Activated T-cell treated with anti-CD3 and anti-CD28 coated beads, Interleukin-2, amount 50 U/mL, for 24 hours (primary cell): ENCODE results near the gene TDRD3.
"Not testable (repeated sequence)": the region's sequence is repeated elsewhere in the genome, so short reads cannot be mapped to it uniquely, and the experiment has no call there.

Source experiments
- DNase-seq: peaks from one replicate; pipeline ENCODE4 v3.0.0-alpha.2; 2020
- H3K27ac Mint-ChIP-seq: 2 replicates; pipeline ENCODE4 v1.8.0; 2020; ENCODE audit warnings: mild to moderate bottlenecking, mixed read lengths
- H3K27me3 Mint-ChIP-seq: 2 replicates; pipeline ENCODE4 v1.8.0; 2020; ENCODE audit warnings: mixed read lengths
- H3K36me3 Mint-ChIP-seq: 2 replicates; pipeline ENCODE4 v1.8.0; 2020; ENCODE audit warnings: low read depth, mixed read lengths
- H3K4me1 Mint-ChIP-seq: 2 replicates; pipeline ENCODE4 v1.8.0; 2020; ENCODE audit warnings: low read depth, mixed read lengths
- H3K4me3 Mint-ChIP-seq: 2 replicates; pipeline ENCODE4 v1.8.0; 2020; ENCODE audit warnings: mild to moderate bottlenecking, moderate library complexity, mixed read lengths
- H3K9me3 Mint-ChIP-seq: 2 replicates; pipeline ENCODE4 v1.8.0; 2020; ENCODE audit warnings: mixed read lengths

TDRD3 gene

GRCh38 chr13:60396783-60397703 is at the start of gene TDRD3:
TDRD3 (plus strand) TSS chr13:60397220; CDS start chr13:60397365, 145 bp downstream.
- peak within 1 kb of the TSS; percentile 91 for H3K4me3 Mint-ChIP-seq
- peaks cover 13% of the 10 kb centered on the region for H3K36me3 Mint-ChIP-seq
- H3K27ac Mint-ChIP-seq, result peak within 1 kb of the TSS; percentile 99
- peak; percentile 89 for DNase-seq
- no peaks in the 10 kb centered on the region for H3K27me3 Mint-ChIP-seq
- no peaks in the 10 kb centered on the region for H3K9me3 Mint-ChIP-seq
- H3K4me1 Mint-ChIP-seq, result peaks cover 43% of the 10 kb centered on the region

DNA sequence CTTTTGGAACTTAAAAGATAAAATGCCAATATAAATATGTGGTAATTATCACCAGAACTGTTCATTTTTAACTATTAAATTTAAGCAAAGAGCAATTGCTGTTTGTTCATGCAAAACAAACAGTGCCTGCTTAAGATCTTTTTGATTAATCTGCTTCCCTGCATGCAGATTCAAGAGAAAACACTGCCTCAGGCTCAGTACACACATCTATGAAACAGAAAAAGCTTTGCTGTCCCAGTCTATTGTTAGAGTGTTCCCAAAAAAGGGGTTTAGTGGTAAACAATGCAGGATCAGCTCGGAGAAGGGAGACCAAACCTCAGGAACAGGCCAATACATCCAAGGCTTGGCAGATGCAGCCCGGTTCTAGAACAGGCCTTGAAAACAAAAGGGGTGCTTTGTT is 49.3 kb upstream of the TDRD3 start:
- no peak for DNase-seq
- Mint-ChIP-seq H3K27ac (no peak overlapping the region), H3K9me3 (peaks cover 2% of the 10 kb centered on the region), H3K27me3 (peaks cover 36% of the 10 kb centered on the region), H3K36me3 (no peaks in the 10 kb centered on the region), H3K4me3 (no peak overlapping the region), H3K4me1 (no peaks in the 10 kb centered on the region)

GRCh38 chr13:60348097-60348496 is 48.9 kb upstream of the TDRD3 start:
- Mint-ChIP-seq H3K27ac (no peak overlapping the region), H3K9me3 (peaks cover 3% of the 10 kb centered on the region), H3K27me3 (peaks cover 36% of the 10 kb centered on the region), H3K4me1 (no peaks in the 10 kb centered on the region), H3K36me3 (no peaks in the 10 kb centered on the region), H3K4me3 (no peak overlapping the region)
- no peak for DNase-seq

DNA sequence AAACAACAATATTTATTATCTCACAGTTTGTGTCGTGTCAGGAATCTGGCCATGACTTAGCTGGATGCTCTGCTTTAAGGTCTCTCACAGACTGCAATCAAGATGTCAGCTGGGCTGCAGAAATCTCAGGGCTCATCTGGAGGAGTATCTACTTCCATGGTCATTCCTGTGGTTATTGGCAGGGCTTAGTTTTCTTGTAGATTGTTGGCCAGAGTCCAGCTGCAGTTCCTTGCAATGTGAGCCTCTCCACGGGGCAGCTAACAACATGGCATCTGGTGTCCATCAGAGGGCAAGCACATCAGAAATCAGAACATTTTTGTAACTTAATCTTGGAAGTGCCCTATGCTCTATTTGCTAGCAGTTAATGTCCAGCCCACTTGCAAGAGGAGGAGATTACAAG is 45.7 kb upstream of the TDRD3 start:
- DNase-seq, result no peak
- Mint-ChIP-seq H3K9me3 (peaks cover 3% of the 10 kb centered on the region), H3K36me3 (no peaks in the 10 kb centered on the region), H3K27ac (no peak overlapping the region), H3K4me3 (no peak overlapping the region), H3K27me3 (peaks cover 38% of the 10 kb centered on the region), H3K4me1 (no peaks in the 10 kb centered on the region)

- no peak for DNase-seq
- no peak overlapping the region for H3K27ac Mint-ChIP-seq
- H3K4me1 Mint-ChIP-seq, result no peaks in the 10 kb centered on the region
- no peaks in the 10 kb centered on the region for H3K36me3 Mint-ChIP-seq
- H3K9me3 Mint-ChIP-seq, result peaks cover 3% of the 10 kb centered on the region
- H3K4me3 Mint-ChIP-seq, result no peak overlapping the region
- H3K27me3 Mint-ChIP-seq, result peaks cover 38% of the 10 kb centered on the region
Measured at GRCh38 chr13:60351855-60352615, 45.0 kb upstream of the TDRD3 start.

DNA sequence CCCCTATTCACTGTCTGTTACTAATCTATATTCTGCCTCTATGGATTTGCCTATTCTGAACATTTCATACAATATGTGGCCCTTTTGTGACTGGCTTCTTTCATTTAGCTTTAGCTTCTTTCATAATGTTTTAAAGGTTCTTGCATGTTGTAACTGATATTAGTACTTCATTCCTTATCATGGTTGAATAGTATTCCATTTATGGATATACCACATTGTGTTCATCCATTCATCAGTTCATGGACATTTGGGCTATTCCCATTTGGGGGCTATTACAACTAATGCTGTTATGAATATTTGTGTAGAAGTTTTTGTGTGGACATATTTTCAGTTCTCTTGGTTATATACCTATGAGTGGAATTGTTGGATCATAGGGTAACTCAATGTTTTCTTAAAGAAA is 44.4 kb upstream of the TDRD3 start:
- Mint-ChIP-seq H3K36me3 (no peaks in the 10 kb centered on the region), H3K4me3 (no peak overlapping the region)

GRCh38 chr13:60355056-60355455 is 42.0 kb upstream of the TDRD3 start:
- no peak overlapping the region for H3K27ac Mint-ChIP-seq
- H3K27me3 Mint-ChIP-seq, result peaks cover 16% of the 10 kb centered on the region
- H3K9me3 Mint-ChIP-seq, result peaks cover 3% of the 10 kb centered on the region
- H3K4me3 Mint-ChIP-seq, result no peak overlapping the region
- DNase-seq, result no peak
- H3K4me1 Mint-ChIP-seq, result no peaks in the 10 kb centered on the region
- H3K36me3 Mint-ChIP-seq, result no peaks in the 10 kb centered on the region

More for the DNA sequence above, 44.4 kb upstream of the TDRD3 start:
- no peak for DNase-seq
- Mint-ChIP-seq H3K27ac (no peak overlapping the region), H3K9me3 (peaks cover 3% of the 10 kb centered on the region), H3K4me1 (no peaks in the 10 kb centered on the region), H3K27me3 (peaks cover 37% of the 10 kb centered on the region)

- Mint-ChIP-seq H3K27me3 (peaks cover 16% of the 10 kb centered on the region), H3K4me3 (no peak overlapping the region), H3K36me3 (no peaks in the 10 kb centered on the region), H3K9me3 (peaks cover 3% of the 10 kb centered on the region), H3K27ac (no peak overlapping the region), H3K4me1 (no peaks in the 10 kb centered on the region)
- DNase-seq, result no peak
Measured at GRCh38 chr13:60356970-60357369, 40.0 kb upstream of the TDRD3 start.

- Mint-ChIP-seq H3K4me3 (no peak overlapping the region), H3K4me1 (no peaks in the 10 kb centered on the region), H3K27me3 (peaks cover 16% of the 10 kb centered on the region), H3K27ac (no peak overlapping the region), H3K9me3 (no peaks in the 10 kb centered on the region), H3K36me3 (no peaks in the 10 kb centered on the region)
- DNase-seq, result no peak
Measured at GRCh38 chr13:60358453-60358852, 38.6 kb upstream of the TDRD3 start.

DNA sequence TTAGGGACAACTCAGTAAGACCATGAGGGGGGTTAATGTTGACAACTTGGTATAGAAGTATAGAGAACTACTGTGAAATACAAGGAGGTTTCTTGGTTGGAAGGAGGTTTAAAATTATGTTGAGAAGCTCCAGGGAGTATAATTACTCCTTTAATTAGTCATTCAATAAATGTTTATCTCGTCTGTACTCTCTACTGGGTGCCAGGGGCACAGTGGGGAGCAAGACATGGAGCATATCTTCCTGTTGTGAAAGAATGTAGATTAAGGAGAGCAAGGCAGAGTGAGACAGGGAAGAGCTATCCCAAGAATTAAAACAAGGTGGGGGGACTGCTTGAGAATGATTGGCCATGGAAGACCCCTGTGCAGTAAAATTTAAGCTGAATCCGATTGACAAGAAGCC is 33.7 kb upstream of the TDRD3 start:
- H3K27me3 Mint-ChIP-seq, result peaks cover 14% of the 10 kb centered on the region

GRCh38 chr13:60369242-60369641 is 27.8 kb upstream of the TDRD3 start:
- H3K27ac Mint-ChIP-seq, result no peak overlapping the region
- peaks cover 7% of the 10 kb centered on the region for H3K27me3 Mint-ChIP-seq
- H3K4me3 Mint-ChIP-seq, result no peak overlapping the region
- peaks cover 2% of the 10 kb centered on the region for H3K9me3 Mint-ChIP-seq
- no peaks in the 10 kb centered on the region for H3K4me1 Mint-ChIP-seq
- no peaks in the 10 kb centered on the region for H3K36me3 Mint-ChIP-seq
- no peak for DNase-seq

More for the DNA sequence above, 33.7 kb upstream of the TDRD3 start:
- no peaks in the 10 kb centered on the region for H3K4me1 Mint-ChIP-seq
- no peak overlapping the region for H3K4me3 Mint-ChIP-seq
- H3K27ac Mint-ChIP-seq, result no peak overlapping the region
- no peaks in the 10 kb centered on the region for H3K36me3 Mint-ChIP-seq
- no peak for DNase-seq
- peaks cover 2% of the 10 kb centered on the region for H3K9me3 Mint-ChIP-seq

DNA sequence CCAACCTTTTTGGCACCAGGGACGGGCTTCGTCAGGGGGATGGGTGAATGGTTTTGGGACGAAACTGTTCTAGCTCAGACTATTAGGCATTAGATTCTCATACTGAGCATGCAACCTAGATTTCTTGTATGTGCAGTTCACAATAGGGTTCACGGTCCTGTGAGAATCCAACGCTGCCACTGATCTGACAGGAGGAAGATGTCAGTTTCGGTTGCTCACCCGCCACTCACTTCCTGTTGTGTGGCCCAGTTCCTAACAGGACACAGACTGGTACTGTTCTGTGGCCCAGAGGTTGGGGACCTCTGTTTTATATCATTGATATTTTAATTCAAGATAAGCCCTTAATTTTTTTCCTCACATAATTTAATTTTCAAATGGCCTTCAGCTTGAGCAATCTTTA is 26.7 kb upstream of the TDRD3 start:
- Mint-ChIP-seq H3K36me3 (no peaks in the 10 kb centered on the region), H3K4me3 (no peak overlapping the region), H3K9me3 (peaks cover 2% of the 10 kb centered on the region), H3K27me3 (peaks cover 7% of the 10 kb centered on the region), H3K4me1 (no peaks in the 10 kb centered on the region), H3K27ac (no peak overlapping the region)
- no peak for DNase-seq

DNA sequence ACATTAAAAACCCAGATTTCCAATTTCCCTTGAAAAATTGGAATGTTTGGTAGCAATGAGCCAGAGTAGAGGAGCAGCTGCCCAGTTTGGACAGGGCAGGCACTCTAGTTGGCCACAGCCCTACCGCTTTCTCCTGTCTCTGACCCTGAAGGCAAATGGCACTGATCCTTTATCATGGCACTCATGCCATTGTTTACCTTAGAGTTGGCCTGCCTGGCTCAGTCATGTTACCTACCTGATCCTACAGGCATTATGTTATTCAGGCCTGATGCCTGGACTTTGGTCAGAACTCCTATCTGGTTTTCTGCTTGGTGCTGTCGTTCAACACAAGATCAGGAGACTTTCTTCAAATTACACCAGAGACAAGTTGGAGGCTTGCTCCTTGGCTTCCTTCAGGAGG is 24.9 kb upstream of the TDRD3 start:
- peaks cover 2% of the 10 kb centered on the region for H3K9me3 Mint-ChIP-seq
- H3K27ac Mint-ChIP-seq, result no peak overlapping the region
- no peak for DNase-seq
- no peaks in the 10 kb centered on the region for H3K4me1 Mint-ChIP-seq
- H3K27me3 Mint-ChIP-seq, result peaks cover 3% of the 10 kb centered on the region
- H3K4me3 Mint-ChIP-seq, result no peak overlapping the region
- H3K36me3 Mint-ChIP-seq, result no peaks in the 10 kb centered on the region

DNA sequence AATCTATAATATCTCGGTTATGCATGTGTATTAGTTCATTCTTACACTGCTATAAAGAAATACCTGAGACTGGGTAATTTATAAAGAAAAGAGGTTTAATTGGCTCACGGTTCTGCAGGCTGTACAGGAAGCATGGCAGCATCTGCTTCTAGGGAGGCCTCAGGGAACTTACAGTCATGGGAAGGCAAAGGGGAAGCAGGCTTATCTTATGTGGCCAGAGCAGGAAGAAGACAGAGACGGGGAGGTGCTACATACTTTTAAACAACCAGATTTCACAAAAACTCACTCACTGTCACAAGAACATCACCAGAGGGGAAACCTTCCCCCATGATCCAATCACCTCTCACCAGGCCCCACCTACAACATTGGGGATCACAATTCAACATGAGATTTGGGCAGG is 17.7 kb upstream of the TDRD3 start:
- not testable (repeated sequence) for H3K9me3 Mint-ChIP-seq, H3K27ac Mint-ChIP-seq, H3K4me1 Mint-ChIP-seq, H3K4me3 Mint-ChIP-seq, H3K27me3 Mint-ChIP-seq, H3K36me3 Mint-ChIP-seq, DNase-seq
